Adrenal gland (tissue), 12 donors: ENCODE measurements around the gene PAPSS1. TPM values are rescaled to one million over a fixed set of nuclear protein-coding genes. Genes with fewer than 3 reads are reported as not detected.

Experiments used
- DNase-seq, 7 donors: peaks; one replicate each; pipeline ENCODE4 v3.0.0-alpha.2; 2019 to 2020
- H3K27ac ChIP-seq, 5 donors: fragments of 200-600 bp; sonication (generic) in 4 of 5; 1 replicate in 3 of 5; 2 replicates in 2 of 5; pipeline versions ENCODE4 v1.5.1 to v1.8.0; 2016 to 2020; ENCODE audit warnings: mild to moderate bottlenecking in 1 of 5
- H3K27me3 ChIP-seq: fragments of 200-600 bp; 2 replicates; pipeline ENCODE4 v1.8.0; 2021
- H3K36me3 ChIP-seq, 2 donors: fragments of 200-600 bp; replicated peaks in 1 of 2; 1 replicate in 1 of 2; 2 replicates in 1 of 2; pipeline versions ENCODE4 v1.5.1 to v1.8.0; 2018 to 2022
- H3K4me1 ChIP-seq, 2 donors: fragments of 200-600 bp; replicated peaks in 1 of 2; 1 replicate in 1 of 2; 2 replicates in 1 of 2; pipeline versions ENCODE4 v1.5.1 to v1.8.0; 2018 to 2021
- H3K4me3 ChIP-seq, 4 donors: fragments of 200-600 bp; sonication (generic) in 3 of 4; one replicate each; pipeline ENCODE4 v1.5.1; 2016 to 2018
- H3K9me3 ChIP-seq, 3 donors: fragments of 200-600 bp; sonication (generic) in 1 of 3; replicated peaks in 1 of 3; 1 replicate in 2 of 3; 2 replicates in 1 of 3; pipeline versions ENCODE4 v1.5.1 to v1.8.0; 2016 to 2021
- CTCF ChIP-seq, 6 experiments: fragments of 450-650 bp in 4 of 6; fragments of 200-600 bp in 2 of 6; sonication (generic) in 1 of 6; IDR thresholded peaks; 1 replicate in 5 of 6; 2 replicates in 1 of 6; pipeline versions ENCODE4 v1.5.1 to v1.8.0; 2016 to 2021; ENCODE audit warnings: antibody characterized with exemption in 6 of 6, mild to moderate bottlenecking in 2 of 6, moderate library complexity in 1 of 6
- POLR2A ChIP-seq, 2 donors: fragments of 450-650 bp; IDR thresholded peaks; one replicate each; pipeline ENCODE4 v1.6.1; 2017; ENCODE audit warnings: antibody characterized with exemption in 2 of 2, mild to moderate bottlenecking in 2 of 2, moderate library complexity in 1 of 2
- WGBS, 4 donors: extraction: QIAGEN DNeasy Blood & Tissue Kit in 2 of 4; methylation state at CpG; one replicate each; pipeline versions ENCODE4 v1.1.5 to v1.1.7; 2013 to 2017; 5-methylcytosine and 5-hydroxymethylcytosine counted together
- intact Hi-C, 2 donors: fragments of 100-400 bp; cut with DNase I; formaldehyde crosslinking; loops; one replicate each; pipeline versions ENCODE4 v1.14.1 to v1.15.0; 2022 to 2023
- polyA plus RNA-seq, 3 donors: library from polyadenylated mRNA; stranded (reverse); fragments of 200-250 nt in 2 of 3; fragments of 350-450 nt in 1 of 3; fragmentation: Illumina TruSeq in 1 of 3; extraction: RNeasy Lipid Tissue Mini Kit (QIAGEN cat#74804) in 1 of 3; gene quantifications; one replicate each; pipeline ENCODE4 v1.2.3, GENCODE V29; 2013 to 2014
- total RNA-seq, 9 donors: library from RNA; depleted of rRNA in 4 of 9; stranded (reverse); fragments of >200 nt in 4 of 9; fragments of 120-200 nt in 1 of 9; fragmentation: NEBNext Ultra II Directional in 1 of 9; extraction: Animal tissue kit (Norgen Biotek cat#: 25700) in 1 of 9; gene quantifications; one replicate each; pipeline versions ENCODE4 v1.1.0 to v1.2.4, GENCODE V29; 2013 to 2023
- donor health status: healthy with polysubstance abuse.
- donor health status: Bipolar disorder and iron deficiency.
- donor health status: DM: yes; HTN: yes; CAD: no.
- donor health status: DM: no; HTN: no; CAD: no.
- donor health status: DM: no; HTN: no; CAD: no.
- donor health status: DM: yes; HTN: yes; CAD: no.

Gene PAPSS1
- total and polyA plus RNA-seq, 12 donors, result 13.1 to 22.6 (median 17.4) TPM

- H3K9me3 ChIP-seq, result no peaks in the 10 kb centered on the region
- no peaks in the 10 kb centered on the region for H3K4me1 ChIP-seq
- H3K36me3 ChIP-seq, result no peaks in the 10 kb centered on the region
- TF ChIP-seq POLR2A (IDR thresholded peaks at IDR 0.05), result no peak
- TF ChIP-seq CTCF (IDR thresholded peaks at IDR 0.05), result no peak
- no peak overlapping the region for H3K27ac ChIP-seq
- H3K27me3 ChIP-seq, result no peaks in the 10 kb centered on the region
- no peak overlapping the region for H3K4me3 ChIP-seq
- no peak for DNase-seq
- intact Hi-C loops, result no loop called here
Measured at GRCh38 chr4:107683873-107684272, 36.2 kb downstream of the PAPSS1 start.

DNA sequence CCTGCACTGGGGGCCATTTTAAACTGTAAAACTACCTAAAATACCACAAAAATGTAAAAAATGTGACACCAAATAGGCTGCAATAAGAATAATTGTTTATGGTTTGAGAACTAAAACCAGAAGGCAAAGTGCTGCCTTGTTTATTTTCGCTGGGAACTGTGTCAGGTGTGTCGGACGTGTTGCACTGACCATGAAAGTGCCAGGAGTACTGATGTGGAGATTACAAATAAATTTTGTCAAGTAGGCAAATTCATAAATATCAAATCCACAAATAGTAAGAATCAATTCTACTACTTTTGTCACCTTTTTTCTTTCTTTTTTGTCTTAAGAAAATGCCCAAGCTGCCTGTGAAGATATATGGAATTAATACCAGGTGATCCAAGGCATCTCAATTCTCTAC, 37.7 kb downstream of the PAPSS1 start:
- intact Hi-C loops, result no loop called here
- Histone ChIP-seq H3K4me1 (no peaks in the 10 kb centered on the region), H3K4me3 (no peak overlapping the region), H3K9me3 (no peaks in the 10 kb centered on the region), H3K27ac (no peak overlapping the region), H3K27me3 (no peaks in the 10 kb centered on the region), H3K36me3 (no peaks in the 10 kb centered on the region)
- TF ChIP-seq CTCF (IDR thresholded peaks at IDR 0.05) (no peak), POLR2A (IDR thresholded peaks at IDR 0.05) (no peak)
- WGBS, 4 donors, result 91 to 97% (median 92%) methylated on average over 3 of the region's 3 CpGs
- DNase-seq, result no peak

- Histone ChIP-seq H3K9me3 (no peaks in the 10 kb centered on the region), H3K4me3 (no peak overlapping the region), H3K36me3 (no peaks in the 10 kb centered on the region), H3K27me3 (no peaks in the 10 kb centered on the region), H3K4me1 (no peaks in the 10 kb centered on the region), H3K27ac (no peak overlapping the region)
- DNase-seq, result no peak
- intact Hi-C loops, result no loop called here
- no peak for TF ChIP-seq CTCF (IDR thresholded peaks at IDR 0.05)
- TF ChIP-seq POLR2A (IDR thresholded peaks at IDR 0.05), result no peak
Measured at GRCh38 chr4:107669068-107669467, 51.0 kb downstream of the PAPSS1 start.

DNA sequence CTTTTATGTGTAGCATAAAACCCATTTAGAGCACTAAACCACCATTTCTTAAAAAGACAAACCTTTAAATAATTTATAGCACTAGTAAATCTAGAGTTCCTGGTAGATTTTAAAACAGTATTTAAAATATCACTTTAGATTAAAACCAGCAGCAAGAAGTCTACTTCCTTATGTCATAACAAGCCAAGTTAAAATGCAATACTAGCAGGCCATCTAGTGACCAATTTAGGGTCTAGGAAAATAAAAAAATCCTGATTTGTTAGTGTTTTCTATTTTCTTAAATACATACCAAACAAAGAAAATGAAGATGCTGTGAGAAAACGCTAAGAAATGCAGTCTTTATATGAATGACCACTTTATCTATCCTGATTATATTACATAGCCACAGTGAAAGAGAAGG, 53.9 kb downstream of the PAPSS1 start:
- 47 to 53% (median 50%) methylated on average over 1 of the region's 1 CpG for WGBS, 4 donors
- no peak for DNase-seq
- Histone ChIP-seq H3K27ac (no peak overlapping the region), H3K36me3 (no peaks in the 10 kb centered on the region), H3K4me3 (no peak overlapping the region), H3K27me3 (no peaks in the 10 kb centered on the region), H3K9me3 (no peaks in the 10 kb centered on the region), H3K4me1 (no peaks in the 10 kb centered on the region)
- no peak for TF ChIP-seq POLR2A (IDR thresholded peaks at IDR 0.05)
- TF ChIP-seq CTCF (IDR thresholded peaks at IDR 0.05), result peak in 3 of 6 experiments; percentile 17 to 33 (median 25)
- intact Hi-C loops, result no loop called here
